Stimulated activated CD4-positive, alpha-beta T cell treated with anti-CD3 and anti-CD28 coated beads, Interleukin-4, amount 100 ng/mL, for 24 hours (primary cell): Measurements from ENCODE around the gene TSHZ2.

ENCODE experiments used
- DNase-seq: peaks from one replicate; pipeline ENCODE4 v3.0.0-alpha.2; 2020

TSHZ2 gene

DNA sequence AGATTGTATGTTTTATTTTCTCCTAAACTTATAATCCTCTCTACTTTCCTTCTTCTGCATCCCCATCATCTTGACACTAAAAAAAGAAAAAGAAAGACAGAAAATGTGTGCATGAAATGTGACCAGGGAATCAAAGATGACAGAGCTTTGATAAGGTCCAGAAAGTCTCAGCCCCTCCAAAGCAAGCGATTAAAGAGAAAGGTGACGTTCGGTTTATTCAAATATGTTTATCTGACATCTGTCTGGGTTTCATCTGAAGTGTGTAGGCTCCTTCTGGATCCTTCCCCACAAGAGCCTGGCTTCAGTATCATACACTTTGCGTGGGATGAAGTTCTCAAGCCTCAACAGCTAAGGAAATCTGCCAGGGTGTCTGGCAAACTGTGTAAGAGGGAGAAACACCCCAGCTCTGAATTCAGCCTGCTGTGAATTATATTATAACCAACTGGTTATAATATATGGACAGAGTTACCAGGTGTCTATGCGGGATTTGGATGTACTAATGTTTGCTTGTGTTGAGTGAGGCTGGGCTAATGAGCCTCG lies 358.5 kb downstream of the TSHZ2 start:
- DNase-seq, result no peak

DNA sequence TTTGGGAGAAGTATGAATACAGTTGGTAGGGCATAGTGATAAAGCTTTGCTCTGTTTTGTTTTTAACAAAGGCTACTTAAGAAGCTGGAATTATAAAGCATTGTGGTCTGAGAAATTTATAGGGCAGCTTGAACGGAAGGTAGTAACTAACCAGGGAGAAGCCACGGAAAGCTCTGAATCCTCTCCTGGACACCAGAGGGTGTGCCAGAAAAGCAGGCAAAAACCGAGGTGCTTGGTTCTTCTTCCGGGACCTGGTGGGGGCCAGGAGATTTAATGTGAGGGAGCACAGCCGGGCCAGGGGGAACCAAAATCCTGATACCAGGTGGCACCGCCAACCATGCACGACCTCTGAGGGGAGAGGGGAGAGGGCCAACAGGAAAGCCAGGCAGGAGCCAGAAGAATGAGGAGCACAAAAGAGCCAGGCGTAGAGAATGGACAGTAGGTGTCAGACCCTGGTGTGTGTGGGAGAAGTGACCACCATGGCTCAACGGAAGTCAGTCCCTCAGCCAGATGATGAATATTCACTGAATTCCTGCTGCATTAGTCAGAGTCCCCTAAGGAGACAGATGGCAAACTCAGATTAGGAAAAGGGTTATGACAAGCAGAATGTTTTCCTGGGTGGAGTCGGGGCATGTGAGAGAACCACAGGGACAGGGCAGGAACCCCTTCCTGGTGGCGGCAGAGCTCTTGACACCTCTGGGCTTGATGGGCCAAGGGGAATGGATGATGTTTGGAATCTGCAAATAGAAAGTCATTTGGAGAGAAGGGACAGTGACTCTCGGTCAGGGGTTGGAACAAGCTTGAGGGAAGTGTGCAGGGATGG lies 359.2 kb downstream of the TSHZ2 start:
- DNase-seq, result no peak

DNA sequence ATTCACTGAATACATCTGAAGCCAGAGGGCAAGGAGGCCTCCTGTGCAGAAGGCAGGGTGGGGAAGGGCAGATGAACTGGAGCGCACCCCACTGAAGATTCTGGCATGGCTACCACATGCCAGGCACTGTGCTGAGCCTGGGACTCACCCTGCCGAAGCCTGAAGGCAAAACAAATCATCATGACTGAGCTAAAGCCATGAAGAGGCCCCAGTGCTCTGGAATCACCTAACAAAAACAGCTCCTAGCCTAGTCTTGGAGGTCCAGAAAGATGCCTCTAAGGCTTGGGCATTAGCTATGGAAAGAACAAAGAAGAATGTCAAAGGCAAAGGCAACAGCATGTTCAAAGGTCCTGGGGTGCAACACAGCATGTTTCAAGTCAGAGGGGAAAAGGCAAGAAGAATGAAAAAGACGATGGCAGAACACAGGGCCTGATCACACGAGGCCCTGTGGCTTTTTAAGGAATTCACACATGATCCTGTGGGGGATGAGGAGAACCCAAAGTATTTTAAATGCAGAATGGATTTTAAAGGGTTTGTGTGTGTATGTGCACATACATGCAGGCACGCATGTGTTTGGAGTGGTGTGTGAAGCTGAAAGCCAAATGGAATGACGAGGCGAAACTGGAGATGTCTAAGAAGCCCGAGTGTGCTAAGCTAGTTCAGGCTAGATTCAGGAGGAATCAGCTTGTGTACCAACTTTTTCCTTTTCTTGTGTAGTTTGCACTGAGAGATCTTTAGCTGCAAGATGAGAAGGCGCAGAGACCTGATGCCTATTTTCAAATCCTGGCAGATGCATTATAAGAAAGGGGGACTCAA lies 360.1 kb downstream of the TSHZ2 start:
- DNase-seq, result no peak

DNA sequence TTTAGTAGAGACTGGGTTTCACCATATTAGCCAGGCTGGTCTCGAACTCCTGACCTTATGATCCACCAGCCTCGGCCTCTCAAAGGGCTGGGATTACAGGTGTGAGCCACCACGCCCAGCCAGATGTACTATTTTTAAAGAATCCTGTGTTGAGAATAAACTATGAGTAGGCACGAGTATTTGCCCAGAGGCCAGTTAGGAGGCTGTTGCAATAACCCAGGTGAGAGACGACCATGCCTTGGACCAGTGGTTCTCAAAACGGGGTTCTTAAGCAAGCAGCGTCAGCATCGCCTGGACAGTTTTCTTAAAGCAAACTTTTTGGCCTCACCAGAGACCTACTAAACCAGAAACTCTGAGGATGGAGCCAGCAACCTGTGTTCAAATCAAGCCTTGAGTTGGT lies 362.7 kb downstream of the TSHZ2 start:
- DNase-seq, result no peak

DNA sequence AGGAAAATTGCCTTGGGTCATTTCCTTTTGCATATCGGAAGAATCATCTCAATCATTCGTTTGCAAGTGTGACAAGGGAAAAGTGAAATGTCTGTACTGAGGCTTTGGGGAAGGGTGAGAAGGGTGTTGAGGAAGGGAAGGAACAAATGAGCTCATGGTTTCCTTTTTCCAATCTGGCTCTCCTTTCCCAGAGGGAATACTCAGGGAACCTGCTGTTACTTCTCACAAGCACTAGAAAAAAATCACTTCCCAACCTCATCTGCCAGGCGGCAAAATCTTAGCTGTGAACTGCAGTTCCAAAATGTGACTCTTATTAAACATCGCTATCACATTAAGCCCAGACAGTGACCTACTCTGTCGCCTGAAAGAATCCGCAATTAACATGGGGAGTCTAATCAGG lies 363.4 kb downstream of the TSHZ2 start:
- DNase-seq, result no peak

DNA sequence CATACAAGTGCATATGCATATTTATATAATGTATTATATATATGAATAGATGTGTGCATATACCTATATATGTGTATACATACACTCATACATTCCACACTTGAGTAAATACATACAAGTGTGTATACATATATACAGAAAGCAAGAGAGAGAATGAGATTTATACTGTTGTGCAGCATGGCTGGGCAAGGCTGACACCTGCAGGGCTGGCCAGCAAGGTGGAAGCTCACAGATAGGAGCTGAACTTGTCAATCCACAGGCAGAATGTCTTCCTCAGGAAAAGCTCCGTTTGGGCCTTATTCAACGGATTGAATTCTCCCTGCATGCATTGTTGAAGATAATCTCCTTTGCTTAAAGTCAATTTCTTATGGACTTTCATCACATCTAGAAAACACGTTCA lies 364.7 kb downstream of the TSHZ2 start:
- DNase-seq, result no peak

DNA sequence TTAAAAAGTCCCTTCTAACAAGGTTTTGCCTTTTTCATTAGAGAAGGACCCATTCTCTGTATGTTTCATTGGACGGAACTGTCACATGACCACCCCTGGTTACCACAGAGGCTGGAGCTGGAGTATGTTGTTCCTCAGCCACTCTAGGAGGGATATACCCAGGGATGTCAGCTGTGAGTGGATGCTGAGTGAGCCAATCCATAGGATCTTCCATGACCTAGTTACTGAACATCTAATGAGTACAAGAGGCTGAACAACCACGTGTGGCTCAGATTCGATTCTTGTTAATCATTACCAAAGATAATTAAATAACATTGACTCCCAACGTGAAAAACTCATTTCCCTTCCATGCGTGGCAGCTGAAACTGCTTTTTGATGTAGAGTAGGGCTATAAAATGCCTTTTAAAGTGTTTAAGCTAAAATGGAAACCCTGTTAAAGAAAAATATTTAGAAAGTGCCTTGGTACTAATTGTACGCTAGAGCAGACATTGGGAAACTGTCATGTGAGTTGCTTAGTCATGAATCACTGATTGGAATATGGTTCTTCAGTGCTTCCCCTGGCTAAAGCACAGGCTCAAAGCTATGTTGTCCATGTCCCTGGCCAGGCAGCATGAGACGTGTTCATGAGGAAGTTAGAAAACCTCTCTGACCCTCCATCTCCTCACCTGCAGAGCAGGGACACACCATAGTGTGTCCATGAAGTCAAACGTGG lies 365.4 kb downstream of the TSHZ2 start:
- DNase-seq, result no peak

DNA sequence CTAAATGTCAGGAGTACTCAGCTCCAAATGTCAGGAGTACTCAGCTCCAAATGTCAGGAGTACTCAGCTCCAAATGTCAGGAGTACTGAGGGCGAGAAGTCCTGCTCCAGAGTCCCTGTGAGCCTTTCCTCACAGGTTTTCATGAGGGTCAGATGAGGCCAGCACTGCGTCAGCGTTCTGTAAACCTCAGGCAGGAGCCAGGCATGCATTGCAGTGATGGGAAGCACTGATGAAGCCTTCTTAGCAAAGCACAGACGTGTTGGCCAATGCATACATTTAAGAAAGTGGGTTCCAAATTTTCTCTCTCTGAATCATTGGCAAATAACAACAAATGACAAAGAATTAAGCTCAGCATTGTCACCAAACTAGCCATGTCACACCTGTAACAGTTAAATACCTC lies 366.6 kb downstream of the TSHZ2 start:
- DNase-seq, result no peak

DNA sequence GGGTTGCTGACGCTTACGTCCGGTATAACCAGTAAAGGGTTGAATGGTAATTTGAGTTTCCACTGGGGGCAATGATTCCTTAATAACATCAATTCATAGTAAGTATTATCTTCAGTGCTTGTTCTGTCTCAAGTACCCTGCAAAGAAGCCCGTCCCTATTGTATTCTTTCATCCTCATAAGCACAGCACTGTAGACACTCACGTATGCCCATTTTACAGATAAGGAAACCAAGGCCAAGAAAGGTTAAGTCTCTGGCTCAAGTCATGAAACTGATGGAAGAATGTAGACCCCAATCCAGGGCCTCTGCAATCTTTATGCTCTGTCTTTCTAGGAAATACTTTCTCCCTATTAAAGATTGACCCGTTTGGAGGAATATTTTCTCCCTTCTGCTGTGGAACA lies 370.3 kb downstream of the TSHZ2 start:
- no peak for DNase-seq

DNA sequence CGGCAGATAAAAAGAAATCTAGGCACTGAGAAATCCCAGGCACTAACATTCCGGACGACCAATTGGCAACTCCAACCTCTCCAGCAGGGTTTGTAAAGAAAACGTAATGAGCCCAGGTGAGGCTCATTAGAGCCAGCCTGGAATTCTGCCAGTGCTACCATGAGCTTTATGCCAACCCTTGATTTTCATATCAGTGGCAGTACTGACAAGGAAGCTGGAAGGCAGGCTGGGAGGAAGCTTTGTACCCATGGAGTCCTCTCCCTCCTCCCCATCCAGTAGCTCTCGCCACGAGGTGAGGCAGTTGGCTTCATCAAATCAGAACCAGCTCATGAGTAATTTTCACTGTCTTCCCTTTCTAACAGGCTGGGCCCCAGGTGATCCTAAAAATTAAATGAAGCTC lies 371.3 kb downstream of the TSHZ2 start:
- DNase-seq, result no peak

DNA sequence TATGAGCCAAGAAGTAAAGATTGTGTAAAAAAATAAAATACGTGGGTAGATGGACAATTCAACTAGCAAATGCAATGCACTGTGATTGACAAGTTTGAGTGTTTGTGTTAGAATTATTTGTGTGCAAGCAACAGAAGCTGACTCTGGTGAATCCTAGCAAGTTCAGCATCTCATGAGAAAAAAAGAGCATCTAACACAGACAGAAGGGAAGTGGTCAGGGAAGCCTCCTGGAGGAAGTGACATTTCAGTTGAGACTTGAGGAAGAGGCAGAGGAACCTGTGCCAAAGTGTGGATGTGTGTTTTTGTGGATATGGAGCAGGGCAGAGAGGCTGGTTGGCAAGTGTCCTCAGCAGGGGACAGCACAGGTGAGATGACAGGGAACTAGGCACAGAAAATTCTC lies 372.7 kb downstream of the TSHZ2 start:
- no peak for DNase-seq

DNA sequence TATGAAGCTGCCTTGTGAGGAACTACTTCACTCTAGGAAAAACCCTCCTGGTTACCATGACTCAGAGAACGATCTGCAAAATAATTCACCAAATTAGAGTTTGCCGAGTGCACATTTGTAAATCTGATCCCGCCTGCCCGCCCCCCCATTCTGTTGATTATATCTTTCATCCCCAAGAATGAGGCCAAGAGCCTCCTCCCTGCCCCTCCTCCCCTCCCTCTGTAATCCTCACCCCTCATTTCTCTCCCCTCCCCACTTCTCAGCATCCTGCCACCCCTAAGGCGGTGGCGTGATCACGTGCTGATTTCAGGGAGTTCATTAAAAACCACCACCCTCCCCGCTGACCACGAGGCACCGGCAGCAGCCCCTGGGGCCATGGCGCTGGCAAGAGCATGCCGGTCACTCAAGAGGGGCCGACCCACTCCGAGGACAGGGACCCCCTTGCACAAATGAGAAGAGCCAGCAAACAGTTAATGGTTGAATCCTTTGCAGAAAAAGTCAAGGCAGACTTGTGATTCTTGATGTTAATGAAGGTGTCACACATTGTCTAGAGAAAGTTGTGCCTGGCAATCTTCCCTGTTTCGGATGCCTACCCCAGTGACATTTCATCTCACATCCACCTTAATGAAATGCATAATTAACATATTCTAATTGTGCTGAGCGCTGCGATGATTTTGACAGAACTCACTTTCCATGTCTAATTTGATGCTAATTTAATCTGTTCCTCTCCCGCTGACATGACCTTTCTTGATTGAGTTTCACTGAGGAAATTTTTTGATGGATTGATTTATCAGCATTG lies 373.6 kb downstream of the TSHZ2 start:
- DNase-seq, result no peak

DNA sequence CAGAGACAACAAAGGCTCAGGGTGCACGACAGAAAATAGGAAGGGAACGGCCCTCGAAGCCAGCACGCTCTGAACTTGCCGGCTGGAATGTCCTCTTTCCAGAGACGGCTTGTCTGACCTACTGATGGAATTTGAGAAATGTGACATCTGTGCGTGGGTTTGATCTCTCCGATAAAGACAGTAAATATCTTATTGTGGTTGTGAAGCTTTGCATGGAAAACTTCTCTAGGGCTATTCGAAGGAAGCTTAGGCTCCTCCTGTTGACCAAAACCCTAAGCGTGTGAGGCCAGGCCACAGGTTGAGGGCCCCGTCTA lies 374.1 kb downstream of the TSHZ2 start:
- DNase-seq, result no peak

DNA sequence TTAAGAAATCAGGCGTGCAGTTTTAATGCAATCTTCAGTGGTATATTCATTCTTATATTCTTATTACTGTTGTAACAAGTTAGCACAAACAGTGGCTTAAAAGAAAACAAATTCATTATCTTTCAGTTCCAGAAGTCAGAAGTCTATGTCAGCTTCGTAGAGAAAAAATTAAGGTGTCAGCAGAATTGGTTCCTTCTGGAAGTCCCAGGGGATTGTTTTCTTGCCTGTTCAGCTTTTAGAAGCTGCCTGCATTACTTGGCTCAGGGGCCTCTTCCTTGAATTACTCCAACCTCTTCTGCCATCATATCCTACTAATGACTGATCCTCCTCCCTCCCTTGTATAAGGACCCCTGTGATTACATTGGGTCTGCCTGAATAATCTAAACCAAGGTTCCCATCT lies 377.6 kb downstream of the TSHZ2 start:
- DNase-seq, result no peak

DNA sequence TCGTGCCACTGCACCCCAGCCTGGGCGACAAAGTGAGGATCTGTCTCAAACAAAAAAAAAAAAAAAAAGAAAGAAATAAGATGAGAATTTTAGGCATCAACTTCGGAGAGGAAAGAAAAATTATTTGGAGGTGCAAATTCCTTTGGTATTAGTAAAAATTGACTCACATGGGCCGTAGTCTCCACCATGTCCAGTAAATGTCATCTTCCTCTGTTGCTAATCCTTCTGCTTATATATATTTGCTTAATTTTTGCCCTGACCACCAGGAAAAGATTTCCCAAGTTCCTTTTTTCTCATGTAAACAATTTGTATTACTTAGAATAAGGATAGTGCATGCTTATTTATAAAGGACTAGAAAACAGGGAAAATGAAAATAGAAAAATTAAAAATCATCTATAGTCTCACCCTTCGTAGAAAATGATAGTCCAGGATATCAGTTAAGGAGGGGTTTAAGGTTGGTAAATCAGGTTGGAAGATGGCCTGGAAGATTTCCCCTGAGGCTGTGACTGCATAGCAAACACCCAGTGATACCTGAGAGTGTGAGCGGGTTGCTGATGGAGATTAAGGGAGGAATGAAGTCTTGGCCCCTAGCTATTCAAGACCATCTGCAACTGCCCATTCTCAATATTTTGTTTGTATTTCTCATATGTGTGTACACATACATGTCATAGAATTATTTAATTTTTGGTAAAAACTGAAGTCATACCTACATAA lies 380.7 kb downstream of the TSHZ2 start:
- no peak for DNase-seq

DNA sequence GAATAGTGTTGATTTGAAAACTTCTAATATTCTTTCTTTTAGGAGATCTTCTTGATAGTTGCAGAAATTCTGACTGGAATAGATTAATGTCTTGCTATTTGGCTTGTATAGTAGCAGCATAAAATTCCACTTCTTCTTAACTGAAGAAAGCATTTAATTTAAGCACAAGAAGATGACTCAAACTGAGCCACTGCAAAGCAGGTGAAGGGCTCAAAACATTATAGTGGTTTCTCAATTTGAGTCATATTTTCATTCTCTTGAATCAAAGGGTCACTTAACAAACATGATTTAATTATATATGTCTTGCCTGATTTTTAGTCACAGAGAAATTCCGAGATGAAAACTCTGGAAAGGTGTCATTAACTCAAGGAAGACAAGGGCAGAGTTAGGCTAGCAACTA lies 382.2 kb downstream of the TSHZ2 start:
- no peak for DNase-seq

DNA sequence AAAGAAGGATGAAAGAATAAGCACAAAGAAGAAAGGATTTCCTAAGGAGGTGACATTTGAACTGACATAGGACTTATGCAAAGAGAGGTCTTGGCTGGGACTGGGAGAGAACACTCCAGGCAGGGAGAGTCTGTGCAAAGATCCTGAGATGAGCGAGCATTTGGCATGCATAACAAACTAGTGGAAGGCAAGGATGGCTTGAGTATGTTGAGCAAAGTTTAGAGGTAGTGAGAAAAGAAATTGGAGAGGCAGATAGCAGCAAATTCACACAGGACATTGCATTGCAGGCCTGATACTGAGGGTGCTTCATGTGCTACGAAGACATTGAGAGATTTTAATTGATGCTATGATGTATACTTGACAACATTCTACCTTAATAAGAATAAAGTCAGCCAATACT lies 383.6 kb downstream of the TSHZ2 start:
- no peak for DNase-seq

DNA sequence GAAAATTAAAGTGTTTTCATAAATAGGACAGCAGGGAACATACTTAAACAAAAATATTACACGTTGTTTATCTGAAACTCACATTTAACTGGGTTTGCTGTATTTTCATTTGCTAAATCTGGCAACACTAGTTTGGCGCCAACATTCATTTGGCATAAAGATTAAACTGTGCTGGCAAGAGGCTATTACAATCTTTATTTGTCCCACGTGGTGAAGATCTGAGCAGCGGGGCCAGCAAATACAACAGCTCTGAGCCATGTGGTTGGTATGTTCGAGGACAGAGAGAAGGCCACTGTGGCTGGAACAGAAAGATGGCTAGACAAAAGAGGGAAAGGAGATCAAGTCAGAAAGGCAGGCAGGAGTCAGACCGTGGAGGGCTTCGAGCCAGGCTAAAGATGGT lies 387.3 kb downstream of the TSHZ2 start:
- DNase-seq, result no peak

DNA sequence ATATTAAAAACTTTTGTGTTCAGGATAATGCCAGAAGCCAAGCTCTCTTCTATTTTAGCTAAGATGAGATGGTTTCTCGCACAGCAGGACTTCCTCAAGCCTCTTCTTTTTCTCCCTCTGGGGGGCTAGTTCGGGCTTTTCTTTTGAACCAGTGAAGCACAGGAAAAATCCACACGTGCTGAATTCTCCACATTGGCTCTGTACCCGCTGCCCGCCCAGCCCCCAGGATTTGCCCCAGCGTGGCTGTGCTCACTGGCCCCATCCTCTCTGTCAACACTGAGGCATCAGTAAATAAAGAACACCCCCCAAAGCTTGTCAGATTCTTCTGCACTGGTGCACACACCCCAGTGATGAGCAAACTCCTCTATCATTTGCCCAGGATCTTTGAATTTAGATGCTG lies 388.7 kb downstream of the TSHZ2 start:
- no peak for DNase-seq

DNA sequence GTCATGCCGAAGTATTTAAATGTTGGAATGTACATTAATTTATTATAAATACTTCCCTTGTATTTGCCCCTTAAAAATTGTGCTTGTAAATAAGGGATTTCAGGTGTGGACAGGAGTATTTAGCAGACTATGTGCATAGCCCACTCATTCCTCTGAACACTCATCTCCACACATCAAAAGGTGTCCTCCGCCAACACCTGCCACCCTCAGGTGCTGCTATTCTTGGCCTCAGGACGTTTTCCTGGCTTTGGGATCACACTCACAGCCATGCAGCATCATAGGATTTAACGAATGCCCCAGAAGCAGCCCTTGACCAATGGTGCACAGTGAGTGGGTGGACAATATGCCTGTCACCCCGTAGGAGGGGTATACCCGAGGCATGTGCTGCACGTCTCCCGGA lies 390.6 kb downstream of the TSHZ2 start:
- DNase-seq, result no peak

DNA sequence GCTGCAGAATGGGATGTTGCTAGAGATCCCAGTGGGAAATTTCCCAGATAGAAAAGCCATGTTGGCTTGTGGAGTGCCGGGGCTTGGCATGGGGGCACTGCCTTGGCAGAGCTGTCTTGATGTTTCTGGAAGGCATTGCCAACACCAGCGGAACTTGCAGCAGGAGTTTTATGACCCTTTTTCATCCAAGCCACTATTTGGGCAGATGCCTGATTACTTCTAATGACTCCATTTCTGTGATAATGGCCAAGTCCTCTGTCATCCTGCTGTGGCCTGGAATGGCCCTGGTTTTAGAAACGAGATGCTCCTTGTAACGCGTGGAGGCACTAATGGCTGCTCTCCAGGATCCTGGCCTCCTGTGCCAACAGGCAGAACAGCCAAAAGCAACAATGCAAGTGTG lies 392.5 kb downstream of the TSHZ2 start:
- no peak for DNase-seq

DNA sequence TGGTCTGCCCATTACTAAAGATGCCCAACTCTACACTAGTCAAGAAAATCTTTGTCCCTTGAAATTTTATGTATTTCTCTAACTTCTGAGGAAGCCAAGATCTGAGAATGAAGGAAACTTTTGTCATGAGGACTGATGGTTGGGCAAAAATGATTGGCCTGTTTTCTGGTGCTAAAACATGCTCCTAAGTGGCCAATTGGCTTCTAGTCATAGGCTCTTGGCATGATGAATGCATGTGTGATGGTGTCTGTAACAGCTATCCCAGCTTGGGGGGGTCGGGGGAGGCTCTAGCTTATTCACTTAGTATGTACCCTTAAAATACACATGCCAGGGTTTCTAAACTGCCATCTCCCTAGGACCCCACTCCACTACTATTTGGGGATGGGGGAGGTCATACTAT lies 392.9 kb downstream of the TSHZ2 start:
- DNase-seq, result no peak
